GM23248 (cell line): ENCODE results near the gene UNC5A. TPM values are rescaled to one million over a fixed set of nuclear protein-coding genes. Genes with fewer than 3 reads are reported as not detected.

Experiments used
- DNase-seq: peaks from one replicate; pipeline ENCODE4 v3.0.0-alpha.2; 2015
- H2AFZ ChIP-seq: fragments of 200-600 bp; sonication (generic); 2 replicates; pipeline ENCODE4 v1.6.1; 2016; ENCODE audit warnings: antibody characterized with exemption
- H3F3A ChIP-seq: fragments of 200-600 bp; sonication (generic); 2 replicates; pipeline ENCODE4 v1.6.1; 2016; ENCODE audit warnings: mild to moderate bottlenecking, antibody characterized with exemption, mixed run types; ENCODE audit not compliant: insufficient read depth
- H3K27ac ChIP-seq: fragments of 200-600 bp; sonication (generic); 2 replicates; pipeline ENCODE4 v1.5.1; 2016; ENCODE audit warnings: mild to moderate bottlenecking
- H3K27me3 ChIP-seq: fragments of 200-600 bp; sonication (generic); replicated peaks from 2 replicates; pipeline ENCODE4 v1.6.1; 2016; ENCODE audit warnings: mild to moderate bottlenecking; ENCODE audit not compliant: insufficient read depth
- H3K36me3 ChIP-seq: fragments of 200-600 bp; sonication (generic); 2 replicates; pipeline ENCODE4 v1.6.1; 2016; ENCODE audit warnings: low read depth, mild to moderate bottlenecking
- H3K4me1 ChIP-seq: fragments of 200-600 bp; sonication (generic); 2 replicates; pipeline ENCODE4 v1.6.1; 2016; ENCODE audit warnings: mild to moderate bottlenecking; ENCODE audit not compliant: insufficient read depth
- H3K4me2 ChIP-seq: fragments of 200-600 bp; sonication (generic); one replicate; pipeline ENCODE4 v1.6.1; 2016; ENCODE audit warnings: mild to moderate bottlenecking; ENCODE audit not compliant: unreplicated experiment
- H3K4me3 ChIP-seq: fragments of 200-600 bp; sonication (generic); 2 replicates; pipeline ENCODE4 v1.5.1; 2016; ENCODE audit warnings: mild to moderate bottlenecking
- H3K79me2 ChIP-seq: fragments of 200-600 bp; sonication (generic); 2 replicates; pipeline ENCODE4 v1.6.1; 2016; ENCODE audit warnings: mild to moderate bottlenecking; ENCODE audit not compliant: insufficient read depth
- H3K9ac ChIP-seq: fragments of 200-600 bp; sonication (generic); 2 replicates; pipeline ENCODE4 v1.6.1; 2016; ENCODE audit warnings: mild to moderate bottlenecking
- H3K9me2 ChIP-seq: fragments of 200-600 bp; sonication (generic); 2 replicates; pipeline ENCODE4 v1.6.1; 2016; ENCODE audit warnings: mixed run types, mild to moderate bottlenecking, moderate library complexity; ENCODE audit not compliant: insufficient read depth
- H3K9me3 ChIP-seq: fragments of 200-600 bp; sonication (generic); one replicate; pipeline ENCODE4 v1.6.1; 2017; ENCODE audit warnings: low read depth
- H4K20me1 ChIP-seq: fragments of 200-600 bp; sonication (generic); 2 replicates; pipeline ENCODE4 v1.6.0; 2016; ENCODE audit not compliant: insufficient read depth
- EZH2 ChIP-seq: fragments of 200-600 bp; sonication (generic); IDR thresholded peaks from 2 replicates; pipeline ENCODE4 v1.6.1; 2018; ENCODE audit warnings: antibody characterized with exemption, mild to moderate bottlenecking; ENCODE audit not compliant: insufficient read depth, poor library complexity, severe bottlenecking
- EZH2phosphoT487 ChIP-seq: fragments of 200-600 bp; sonication (generic); IDR thresholded peaks from 2 replicates; pipeline ENCODE4 v1.6.1; 2018; ENCODE audit warnings: antibody characterized with exemption, moderate library complexity, mild to moderate bottlenecking, low read depth; ENCODE audit not compliant: insufficient read depth
- WGBS, 2 experiments: methylation state at CpG; one replicate each; pipeline ENCODE4 v1.1.6; 2015 to 2017; ENCODE audit warnings: low lambda C conversion rate in 2 of 2, low coverage in 1 of 2; ENCODE audit errors: missing lambda C conversion rate in 2 of 2; 5-methylcytosine and 5-hydroxymethylcytosine counted together
- in situ Hi-C: fragments of 300-500 bp; cut with MboI; formaldehyde crosslinking; loops from 2 replicates; pipeline ENCODE4 v1.15.0; 2020
- polyA plus RNA-seq: library from polyadenylated mRNA; unstranded; fragments of >200 nt; fragmentation: Nextera tagmentation; extraction: Ambion mirVana; gene quantifications from 2 replicates; pipeline ENCODE4 v1.2.1, GENCODE V29; 2016
- total RNA-seq: library from RNA; depleted of rRNA; stranded (reverse); fragments of >200 nt; shearing (Covaris generic); gene quantifications from 2 replicates; pipeline ENCODE4 v1.2.3, GENCODE V29; 2014

Gene UNC5A
- total and polyA plus RNA-seq, 2 experiments from 2014 or later = not detected

DNA sequence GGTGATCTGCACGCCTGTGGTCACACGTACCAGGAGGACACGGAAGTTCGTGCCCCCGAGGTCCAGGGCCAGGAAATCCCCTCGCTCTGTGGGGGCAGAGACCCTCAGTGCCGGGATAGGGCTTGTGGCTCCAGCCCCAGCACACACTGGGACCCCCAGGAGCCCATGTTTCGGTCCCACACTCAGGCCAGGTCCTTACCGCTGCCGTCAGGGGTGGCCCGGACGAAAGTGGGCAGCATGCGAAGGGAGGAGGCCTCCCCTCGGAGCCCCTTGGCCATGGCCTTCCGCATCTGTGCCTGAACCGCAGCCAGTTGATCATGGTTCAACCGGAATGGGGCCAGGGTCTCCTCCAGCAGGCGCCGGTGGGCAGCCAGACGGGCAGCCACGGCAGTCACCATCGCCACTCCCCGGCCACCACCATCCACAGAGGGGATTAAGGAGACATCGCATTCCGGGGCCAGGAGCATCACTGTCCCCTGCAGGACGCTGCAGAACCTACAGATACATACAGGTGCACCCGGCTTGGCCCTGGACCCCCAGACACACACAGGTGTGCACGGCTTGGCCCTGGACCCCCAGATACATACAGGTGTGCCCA lies 77.0 kb downstream of the UNC5A start:
- no peak overlapping the region for H3K9ac ChIP-seq
- H3K4me1 ChIP-seq = no peaks in the 10 kb centered on the region
- H3K79me2 ChIP-seq = no peaks in the 10 kb centered on the region
- no peak overlapping the region for H3K27ac ChIP-seq
- H3K27me3 ChIP-seq = peaks cover 14% of the 10 kb centered on the region
- H4K20me1 ChIP-seq = no peaks in the 10 kb centered on the region
- no peaks in the 10 kb centered on the region for H3K36me3 ChIP-seq
- 60 to 67% methylated on average over 27 to 28 of the region's 28 CpGs for WGBS, 2 experiments
- no peak for DNase-seq
- no peaks in the 10 kb centered on the region for H3K9me2 ChIP-seq
- no peak overlapping the region for H2AFZ ChIP-seq
- H3K4me2 ChIP-seq = no peak overlapping the region
- TF ChIP-seq EZH2 (no peak), EZH2phosphoT487 (no peak)
- H3K9me3 ChIP-seq = no peaks in the 10 kb centered on the region
- H3F3A ChIP-seq = no peaks in the 10 kb centered on the region
- H3K4me3 ChIP-seq = no peak overlapping the region
- in situ Hi-C loops = no loop called here

DNA sequence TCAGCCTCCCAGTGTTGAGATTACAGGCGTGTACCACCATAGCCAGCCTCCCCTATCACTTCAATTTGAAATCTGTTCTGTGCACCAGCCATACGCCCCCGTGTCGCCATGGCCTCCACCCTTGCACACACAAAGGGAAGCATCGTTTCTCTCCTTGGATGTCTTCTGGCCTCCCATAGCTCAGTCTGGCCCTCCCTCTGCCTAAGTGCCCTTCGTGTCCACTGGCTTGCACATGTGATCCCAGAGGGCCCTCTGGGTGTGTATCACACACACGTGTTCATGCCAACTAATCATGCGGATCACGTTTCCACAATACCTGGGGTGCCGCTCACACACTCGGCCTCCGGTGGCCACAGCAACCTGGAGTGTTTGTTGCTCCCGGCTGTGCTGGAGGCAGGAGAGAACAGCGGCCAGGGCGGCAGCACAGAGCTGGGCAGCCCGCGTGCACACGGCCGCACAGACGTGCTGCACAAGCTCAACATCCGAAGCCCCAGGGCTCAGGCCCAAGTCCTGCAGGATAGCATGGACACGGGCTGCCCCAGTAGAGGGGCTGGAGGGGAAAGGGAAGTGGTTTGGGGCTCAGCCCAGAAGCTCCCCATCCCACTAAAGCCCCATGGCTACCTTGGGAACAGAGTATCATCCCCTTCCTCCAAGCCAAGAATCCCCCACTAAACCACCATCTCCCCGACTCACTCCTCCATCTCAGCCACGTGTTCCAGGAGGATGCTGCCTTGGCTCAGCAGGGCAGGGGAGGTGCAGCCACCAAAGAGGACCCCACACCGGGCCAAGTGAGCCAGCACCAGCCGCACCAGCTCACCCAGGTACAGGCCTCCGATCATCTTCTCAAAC lies 77.9 kb downstream of the UNC5A start:
- H3K36me3 ChIP-seq = no peaks in the 10 kb centered on the region
- in situ Hi-C loops = no loop called here

DNA sequence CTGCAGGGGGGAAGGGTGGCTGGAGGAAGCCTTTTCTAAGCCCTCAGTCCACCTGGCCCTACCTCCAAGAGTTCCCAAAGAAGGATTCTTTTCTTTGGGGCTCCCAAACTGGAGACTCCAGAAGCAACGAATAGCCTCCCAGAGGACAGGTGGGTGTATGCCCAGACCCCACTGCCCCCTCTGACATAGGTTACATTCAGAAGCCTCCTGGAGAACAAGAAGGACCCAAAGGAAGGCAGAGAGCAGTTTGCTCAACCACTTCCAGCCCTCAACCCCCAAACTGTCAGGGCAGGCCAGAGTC lies 78.5 kb downstream of the UNC5A start:
- Histone ChIP-seq H3K27me3 (peaks cover 27% of the 10 kb centered on the region), H3K4me1 (no peaks in the 10 kb centered on the region), H3K9ac (no peak overlapping the region), H3K9me3 (no peaks in the 10 kb centered on the region), H3K4me3 (no peak overlapping the region), H3K27ac (no peak overlapping the region), H3K36me3 (no peaks in the 10 kb centered on the region), H4K20me1 (no peaks in the 10 kb centered on the region), H3F3A (no peaks in the 10 kb centered on the region), H3K79me2 (no peaks in the 10 kb centered on the region), H2AFZ (no peak overlapping the region), H3K4me2 (no peak overlapping the region), H3K9me2 (no peaks in the 10 kb centered on the region)
- in situ Hi-C loops = no loop called here
- no peak for DNase-seq
- 20 to 33% methylated on average over 1 of the region's 1 CpG for WGBS, 2 experiments
- no peak for TF ChIP-seq EZH2
- TF ChIP-seq EZH2phosphoT487 = no peak

More for the DNA sequence above, 77.9 kb downstream of the UNC5A start:
- H3K4me2 ChIP-seq = no peak overlapping the region
- H3K9me3 ChIP-seq = no peaks in the 10 kb centered on the region
- H3K27ac ChIP-seq = no peak overlapping the region
- DNase-seq = no peak
- no peak overlapping the region for H3K9ac ChIP-seq
- H3K9me2 ChIP-seq = no peaks in the 10 kb centered on the region
- H4K20me1 ChIP-seq = no peaks in the 10 kb centered on the region
- no peak overlapping the region for H3K4me3 ChIP-seq
- H2AFZ ChIP-seq = no peak overlapping the region
- 67 to 72% methylated on average over 27 of the region's 27 CpGs for WGBS, 2 experiments
- H3F3A ChIP-seq = no peaks in the 10 kb centered on the region
- H3K4me1 ChIP-seq = no peaks in the 10 kb centered on the region
- peaks cover 23% of the 10 kb centered on the region for H3K27me3 ChIP-seq
- H3K79me2 ChIP-seq = no peaks in the 10 kb centered on the region
- TF ChIP-seq EZH2phosphoT487 = no peak
- TF ChIP-seq EZH2 = no peak

DNA sequence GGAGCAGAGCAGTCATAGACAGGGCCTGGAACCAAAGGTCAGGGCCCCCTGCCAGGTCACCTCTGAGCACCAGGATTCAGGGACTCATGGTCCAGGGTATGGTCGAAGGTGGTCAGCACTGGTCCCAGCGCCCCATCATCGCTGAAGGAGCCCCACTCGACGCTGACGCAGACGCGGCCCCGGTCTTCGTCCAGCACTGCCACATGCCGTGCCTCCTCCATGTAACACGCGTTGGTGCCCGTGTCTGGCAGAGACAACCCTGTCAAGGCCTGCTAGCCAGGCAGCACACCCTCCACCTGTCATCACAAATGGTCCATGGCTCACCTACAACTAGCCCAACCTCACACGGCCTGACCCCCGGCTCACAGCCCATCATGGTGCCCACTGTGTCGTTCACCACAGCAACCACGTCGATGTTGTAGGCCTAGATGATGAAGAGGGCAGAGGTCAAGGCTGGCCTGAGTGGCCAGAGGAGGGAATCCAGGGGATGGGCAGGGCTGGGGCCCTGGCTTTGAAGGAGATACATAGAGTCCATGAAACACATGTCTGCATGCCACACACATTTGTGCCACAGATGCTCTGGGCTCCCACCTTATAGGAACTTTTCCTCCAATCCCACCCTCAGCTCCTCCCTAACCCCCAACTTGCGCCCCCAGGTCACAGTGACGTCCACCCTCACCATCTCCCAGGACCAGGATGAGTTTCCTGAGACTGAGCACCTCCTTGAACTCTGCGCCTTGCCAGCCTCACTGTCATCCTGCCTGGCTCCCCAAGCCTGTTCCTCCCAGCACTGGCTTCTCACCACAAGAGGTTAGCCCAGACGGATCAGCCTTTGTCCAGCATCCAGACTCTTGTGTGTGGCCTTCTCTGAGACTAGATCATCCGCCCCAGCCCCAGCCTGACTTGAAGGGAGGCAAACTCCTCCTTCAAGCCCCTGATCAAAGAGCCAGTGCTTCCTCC lies 79.2 kb downstream of the UNC5A start:
- no peak for DNase-seq
- no peaks in the 10 kb centered on the region for H3K79me2 ChIP-seq
- H3K9me2 ChIP-seq = no peaks in the 10 kb centered on the region
- TF ChIP-seq EZH2phosphoT487 (no peak), EZH2 (no peak)
- H3K36me3 ChIP-seq = no peaks in the 10 kb centered on the region
- H3K4me2 ChIP-seq = no peak overlapping the region
- no peak overlapping the region for H3K27ac ChIP-seq
- no peak overlapping the region for H2AFZ ChIP-seq
- H3K27me3 ChIP-seq = peaks cover 26% of the 10 kb centered on the region
- 65 to 70% methylated on average over 23 to 24 of the region's 24 CpGs for WGBS, 2 experiments
- no peaks in the 10 kb centered on the region for H3K4me1 ChIP-seq
- H3F3A ChIP-seq = no peaks in the 10 kb centered on the region
- H3K4me3 ChIP-seq = no peak overlapping the region
- H3K9me3 ChIP-seq = no peaks in the 10 kb centered on the region
- in situ Hi-C loops = no loop called here
- no peak overlapping the region for H3K9ac ChIP-seq
- no peaks in the 10 kb centered on the region for H4K20me1 ChIP-seq
